Esophagus muscularis mucosa (tissue), 4 donors: ENCODE data around the gene SRGAP3. TPM values are rescaled to one million over a fixed set of nuclear protein-coding genes. Genes with fewer than 3 reads are reported as not detected.

Experiments used
- DNase-seq: peaks from one replicate; pipeline ENCODE4 v3.0.0-alpha.2; 2017; ENCODE audit errors: extremely low spot score
- H3K27ac ChIP-seq, 4 donors: fragments of 200-600 bp; sonication (generic); replicated peaks in 1 of 4; 1 replicate in 3 of 4; 2 replicates in 1 of 4; pipeline ENCODE4 v1.5.1; 2016 to 2019; ENCODE audit warnings: mild to moderate bottlenecking in 1 of 4
- H3K27me3 ChIP-seq, 4 donors: fragments of 200-600 bp; sonication (generic); one replicate each; pipeline versions ENCODE4 v1.5.1 to v1.6.0; 2016 to 2019
- H3K36me3 ChIP-seq, 4 donors: fragments of 200-600 bp; sonication (generic); one replicate each; pipeline ENCODE4 v1.5.1; 2016 to 2019
- H3K4me1 ChIP-seq, 4 donors: fragments of 200-600 bp; sonication (generic); one replicate each; pipeline ENCODE4 v1.5.1; 2016 to 2019
- H3K4me3 ChIP-seq, 4 donors: fragments of 200-600 bp; sonication (generic); 1 replicate in 2 of 4; 2 replicates in 2 of 4; pipeline ENCODE4 v1.5.1; 2016 to 2019; ENCODE audit warnings: mild to moderate bottlenecking in 4 of 4, moderate library complexity in 1 of 4
- H3K9me3 ChIP-seq, 4 donors: fragments of 200-600 bp; sonication (generic); 1 replicate in 3 of 4; 2 replicates in 1 of 4; pipeline ENCODE4 v1.5.1; 2016 to 2019
- CTCF ChIP-seq, 3 experiments: fragments of 200-600 bp in 2 of 3; fragments of 450-650 bp in 1 of 3; sonication (generic) in 2 of 3; IDR thresholded peaks; one replicate each; pipeline ENCODE4 v1.5.1; 2017 to 2019; ENCODE audit warnings: antibody characterized with exemption in 3 of 3, mild to moderate bottlenecking in 2 of 3, moderate library complexity in 1 of 3
- EP300 ChIP-seq: sonication (generic); formaldehyde crosslinking; IDR thresholded peaks from one replicate; pipeline ENCODE4 v1.6.1; 2017; ENCODE audit warnings: antibody characterized with exemption
- POLR2A ChIP-seq: fragments of 450-650 bp; IDR thresholded peaks from one replicate; pipeline ENCODE4 v1.6.1; 2017; ENCODE audit warnings: antibody characterized with exemption, moderate library complexity, mild to moderate bottlenecking, low read depth
- POLR2AphosphoS5 ChIP-seq, 2 donors: sonication (generic); formaldehyde crosslinking; IDR thresholded peaks; one replicate each; pipeline ENCODE4 v1.6.1; 2017; ENCODE audit warnings: antibody characterized with exemption in 2 of 2
- WGBS: methylation state at CpG from one replicate; pipeline ENCODE4 v1.1.5; 2018; 5-methylcytosine and 5-hydroxymethylcytosine counted together
- intact Hi-C: fragments of 100-400 bp; cut with DNase I; formaldehyde crosslinking; loops from one replicate; pipeline ENCODE4 v1.15.1; 2023
- total RNA-seq, 4 donors: library from RNA; depleted of rRNA; stranded (reverse); fragments of >200 nt; gene quantifications; one replicate each; pipeline versions ENCODE4 v1.1.0 to v1.2.1, GENCODE V29; 2016

The SRGAP3 gene
- total RNA-seq, 4 donors from 2014 or later = 2.4 to 8.6 (median 3.1) TPM

DNA sequence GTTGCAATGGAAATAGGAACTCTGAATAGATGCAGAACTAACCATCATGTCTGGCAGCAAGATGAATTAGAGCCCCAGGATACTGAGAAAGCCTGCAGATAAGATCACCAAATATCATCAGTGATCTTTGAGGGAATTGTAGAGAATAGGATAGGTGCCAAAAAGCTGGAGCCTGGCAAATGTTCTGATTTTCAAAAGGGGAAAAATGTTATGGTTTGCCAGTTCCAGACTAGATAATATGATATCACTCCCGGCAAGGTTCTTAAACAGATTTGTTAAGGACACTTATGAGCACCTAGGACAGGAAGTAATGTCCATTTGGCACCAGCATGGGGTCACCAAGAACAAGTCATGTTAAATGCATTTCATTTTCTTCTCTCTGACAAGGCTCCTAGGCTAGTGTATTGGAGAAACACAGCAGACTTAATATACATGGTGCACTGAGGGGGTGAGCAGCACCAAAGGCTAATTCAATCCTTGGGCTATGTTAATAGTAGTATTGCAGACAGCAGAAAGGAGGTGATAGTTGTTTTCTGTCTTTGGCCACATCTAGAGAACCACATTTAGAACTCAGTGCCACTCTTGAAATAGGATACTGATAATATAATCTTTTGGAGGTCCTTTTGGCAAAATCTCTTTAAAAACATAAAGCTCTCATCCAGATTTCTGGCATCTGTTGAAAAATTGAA lies 4.8 kb downstream of the SRGAP3 start:
- no peak for TF ChIP-seq EP300
- no peak for TF ChIP-seq POLR2A
- no peak for TF ChIP-seq POLR2AphosphoS5 (IDR thresholded peaks at IDR 0.05)
- no peak for TF ChIP-seq CTCF (IDR thresholded peaks at IDR 0.05)
- Histone ChIP-seq H3K27ac (no peak overlapping the region), H3K4me1 (peaks cover 9 to 20% (median 18%) of the 10 kb centered on the region in 4 donors), H3K36me3 (no peaks in the 10 kb centered on the region), H3K4me3 (no peak overlapping the region), H3K9me3 (no peaks in the 10 kb centered on the region), H3K27me3 (no peaks in the 10 kb centered on the region)
- intact Hi-C loops = no loop called here
- 52% methylated on average over 1 of the region's 1 CpG for WGBS
- DNase-seq = no peak

DNA sequence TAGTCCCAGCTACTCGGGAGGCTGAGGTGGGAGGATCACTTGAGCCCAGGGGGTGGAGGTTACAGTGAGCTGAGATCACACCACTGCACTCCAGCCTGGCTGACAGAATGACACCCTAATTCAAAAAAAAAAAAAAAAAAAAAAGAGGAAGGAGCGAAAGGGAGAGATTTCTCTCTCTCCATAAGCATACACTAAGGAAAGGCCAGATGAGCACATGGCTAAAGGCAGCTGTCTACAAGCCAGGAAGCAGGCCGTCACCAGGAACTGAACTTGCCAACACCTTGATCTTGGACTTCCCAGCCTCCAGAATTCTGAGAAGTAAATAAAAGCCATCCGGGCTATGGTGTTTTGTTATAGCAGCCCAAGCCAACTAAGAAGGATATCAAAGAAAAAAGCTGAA lies 7.5 kb downstream of the SRGAP3 start:
- Histone ChIP-seq H3K4me1 (no peaks in the 10 kb centered on the region), H3K27ac (no peak overlapping the region), H3K9me3 (no peaks in the 10 kb centered on the region), H3K27me3 (no peaks in the 10 kb centered on the region), H3K4me3 (no peak overlapping the region), H3K36me3 (no peaks in the 10 kb centered on the region)
- 85% methylated on average over 4 of the region's 4 CpGs for WGBS
- no peak for DNase-seq
- TF ChIP-seq POLR2A (no peak), CTCF (IDR thresholded peaks at IDR 0.05) (no peak), POLR2AphosphoS5 (IDR thresholded peaks at IDR 0.05) (no peak), EP300 (no peak)
- intact Hi-C loops = no loop called here

- Histone ChIP-seq H3K27ac (no peak overlapping the region), H3K4me1 (no peaks in the 10 kb centered on the region), H3K4me3 (no peak overlapping the region), H3K36me3 (no peaks in the 10 kb centered on the region), H3K27me3 (no peaks in the 10 kb centered on the region), H3K9me3 (no peaks in the 10 kb centered on the region)
- DNase-seq = no peak
- no peak for TF ChIP-seq POLR2A
- no peak for TF ChIP-seq EP300
- no peak for TF ChIP-seq CTCF (IDR thresholded peaks at IDR 0.05)
- no peak for TF ChIP-seq POLR2AphosphoS5 (IDR thresholded peaks at IDR 0.05)
- intact Hi-C loops = no loop called here
- 82% methylated on average over 1 of the region's 1 CpG for WGBS
Measured at GRCh38 chr3:9239680-9240079, 9.8 kb downstream of the SRGAP3 start.

- no peaks in the 10 kb centered on the region for H3K4me1 ChIP-seq
- H3K9me3 ChIP-seq = no peaks in the 10 kb centered on the region
- no peak for TF ChIP-seq POLR2A
- no peak for TF ChIP-seq POLR2AphosphoS5 (IDR thresholded peaks at IDR 0.05)
- DNase-seq = no peak
- 100% methylated on average over 4 of the region's 4 CpGs for WGBS
- intact Hi-C loops = no loop called here
- H3K4me3 ChIP-seq = no peak overlapping the region
- H3K27ac ChIP-seq = no peak overlapping the region
- no peaks in the 10 kb centered on the region for H3K27me3 ChIP-seq
- no peaks in the 10 kb centered on the region for H3K36me3 ChIP-seq
Measured at GRCh38 chr3:9238721-9239295, 10.6 kb downstream of the SRGAP3 start.

DNA sequence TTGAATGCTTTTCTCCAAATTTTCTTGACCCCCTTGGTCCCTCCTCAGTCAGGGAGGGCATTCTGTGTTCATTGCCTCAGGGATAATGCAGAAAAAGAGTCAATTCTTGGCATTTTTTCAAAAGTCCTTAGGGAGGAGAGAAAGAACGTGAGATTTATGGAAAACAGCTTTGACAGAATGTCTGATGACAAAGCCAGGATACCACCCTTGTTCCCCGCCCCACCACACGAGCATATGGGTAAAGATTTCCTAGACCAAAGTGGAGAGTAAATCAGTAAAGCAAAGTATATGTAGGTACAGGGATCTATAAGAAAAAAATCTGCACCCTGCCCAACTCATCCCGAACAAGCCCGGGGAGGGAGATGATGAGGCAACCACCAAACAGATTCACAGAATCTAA lies 11.2 kb downstream of the SRGAP3 start:
- no peaks in the 10 kb centered on the region for H3K36me3 ChIP-seq
- no peak for TF ChIP-seq POLR2AphosphoS5 (IDR thresholded peaks at IDR 0.05)
- no peak for TF ChIP-seq POLR2A
- no peak for TF ChIP-seq EP300
- no peak for TF ChIP-seq CTCF (IDR thresholded peaks at IDR 0.05)
- H3K9me3 ChIP-seq = no peaks in the 10 kb centered on the region
- no peak for DNase-seq
- H3K27me3 ChIP-seq = no peaks in the 10 kb centered on the region
- 91% methylated on average over 5 of the region's 5 CpGs for WGBS
- no peak overlapping the region for H3K4me3 ChIP-seq
- H3K27ac ChIP-seq = no peak overlapping the region
- intact Hi-C loops = no loop called here
- no peaks in the 10 kb centered on the region for H3K4me1 ChIP-seq
